Stimulated activated CD8-positive, alpha-beta memory T cell treated with anti-CD3 and anti-CD28 coated beads, Interleukin-4, amount 100 ng/mL, for 1 hour (primary cell): ENCODE measurements around the gene MARCOL.

Experiments used
- DNase-seq, 2 donors: peaks; one replicate each; pipeline ENCODE4 v3.0.0-alpha.2; 2020; ENCODE audit warnings: low read depth in 2 of 2, low spot score in 1 of 2

MARCOL gene

GRCh38 chr5:148238418-148238794, at the start of gene MARCOL:
MARCOL (plus strand) TSS chr5:148238525; CDS start chr5:148238598, 73 bp downstream.
- DNase-seq = no peak

GRCh38 chr5:148191010-148191409, 47.3 kb upstream of the MARCOL start:
- DNase-seq = no peak

- no peak for DNase-seq
Measured at GRCh38 chr5:148193202-148193601, 45.1 kb upstream of the MARCOL start.

- no peak for DNase-seq
Measured at GRCh38 chr5:148201151-148201550, 37.2 kb upstream of the MARCOL start.

- DNase-seq = no peak
Measured at GRCh38 chr5:148202531-148203203, 35.7 kb upstream of the MARCOL start, which contains the start of gene SPINK6. SPINK6 (plus strand) TSS chr5:148203042; CDS start chr5:148203097, 55 bp downstream.

- no peak for DNase-seq
Measured at GRCh38 chr5:148205044-148205806, 33.1 kb upstream of the MARCOL start.

GRCh38 chr5:148205865-148206264, 32.5 kb upstream of the MARCOL start:
- no peak for DNase-seq

- DNase-seq = no peak
Measured at GRCh38 chr5:148206620-148207019, 31.7 kb upstream of the MARCOL start.

GRCh38 chr5:148208226-148208625, 30.1 kb upstream of the MARCOL start:
- DNase-seq = no peak

- no peak for DNase-seq
Measured at GRCh38 chr5:148209151-148209770, 29.1 kb upstream of the MARCOL start.

GRCh38 chr5:148214665-148215185, 23.6 kb upstream of the MARCOL start:
- no peak for DNase-seq

- no peak for DNase-seq
Measured at GRCh38 chr5:148221508-148221907, 16.8 kb upstream of the MARCOL start.

GRCh38 chr5:148224117-148224742, 14.1 kb upstream of the MARCOL start:
- DNase-seq = no peak

- no peak for DNase-seq
Measured at GRCh38 chr5:148228392-148228984, 9.8 kb upstream of the MARCOL start.

- no peak for DNase-seq
Measured at GRCh38 chr5:148229840-148230239, 8.5 kb upstream of the MARCOL start.

- DNase-seq = no peak
Measured at GRCh38 chr5:148230240-148230639, 8.1 kb upstream of the MARCOL start.

GRCh38 chr5:148237785-148238417, 424 bp upstream of the MARCOL start:
- no peak for DNase-seq

- no peak for DNase-seq
Measured at GRCh38 chr5:148248894-148249293, 10.6 kb downstream of the MARCOL start.

GRCh38 chr5:148255456-148255855, 17.1 kb downstream of the MARCOL start:
- DNase-seq = no peak

- no peak for DNase-seq
Measured at GRCh38 chr5:148259288-148259687, 21.0 kb downstream of the MARCOL start.

GRCh38 chr5:148261221-148261620, 22.9 kb downstream of the MARCOL start:
- DNase-seq = no peak
